ENCODE measurements around the gene ARL15.

ARL15 gene

DNA sequence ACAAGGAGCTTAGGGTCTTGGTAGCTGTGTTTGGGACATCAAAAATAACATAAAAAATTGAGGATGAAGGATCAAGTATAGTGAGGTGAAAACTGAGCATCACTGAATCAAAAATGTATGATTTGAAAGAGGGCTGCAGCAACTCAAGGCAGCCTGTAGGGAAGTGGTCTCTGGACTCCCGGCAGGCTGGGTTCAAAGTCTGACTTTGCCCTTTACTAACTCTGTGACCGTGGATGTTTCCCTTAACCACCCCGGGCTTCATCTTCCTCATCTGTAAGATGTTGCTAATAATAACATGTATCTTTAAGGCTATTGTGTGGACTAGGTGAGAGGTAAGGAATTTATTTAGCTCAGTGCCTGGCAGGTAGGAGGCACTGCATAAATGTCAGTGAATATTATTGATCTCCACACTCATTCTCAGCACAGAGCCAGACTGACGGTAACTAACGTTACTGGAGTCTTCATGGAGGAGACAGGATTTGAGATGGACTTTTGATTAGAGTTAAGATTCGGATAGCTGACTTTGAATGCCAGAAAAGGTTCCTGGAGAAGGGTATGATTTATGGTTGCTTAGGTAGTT lies 382.6 kb downstream of the ARL15 start:
- DNase-seq, result no peak

DNA sequence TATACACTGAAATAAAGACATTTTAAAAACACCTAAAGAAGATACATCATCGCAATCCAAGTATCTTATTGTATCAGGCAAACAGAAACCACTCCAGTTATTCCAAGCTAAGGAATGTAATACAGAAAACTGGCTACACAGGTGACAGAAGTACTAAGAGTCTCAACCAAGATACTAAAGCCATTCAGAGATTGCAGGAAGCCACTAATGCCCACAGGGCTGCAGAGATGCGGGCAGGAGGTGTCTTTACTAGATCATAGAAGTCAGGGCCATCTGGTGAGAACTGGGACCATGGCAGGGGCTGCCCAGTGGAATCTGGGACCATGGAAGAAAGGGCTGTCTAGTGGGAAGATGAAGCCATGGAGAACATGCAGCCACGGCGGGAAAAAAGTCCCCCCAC lies 384.3 kb downstream of the ARL15 start:
- DNase-seq, result no peak

DNA sequence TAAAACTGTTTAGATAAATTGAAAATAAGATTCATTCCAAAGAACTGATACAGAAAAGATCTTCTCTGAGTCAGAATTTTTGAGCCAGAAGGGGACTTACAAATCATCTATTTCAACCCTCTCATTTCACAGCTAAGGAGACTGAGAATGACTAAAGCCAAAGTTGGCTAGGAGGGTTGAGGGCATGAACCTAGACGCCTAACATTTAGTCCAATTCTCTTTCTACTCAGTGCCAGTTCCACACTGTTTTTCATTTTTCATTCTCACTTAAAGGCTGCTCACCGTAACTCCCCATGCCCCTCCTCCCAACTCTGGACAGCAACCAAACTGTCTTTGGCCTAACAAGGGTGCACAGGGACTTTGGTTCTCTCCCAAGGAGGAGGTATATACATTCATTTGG lies 386.0 kb downstream of the ARL15 start:
- no peak for DNase-seq

DNA sequence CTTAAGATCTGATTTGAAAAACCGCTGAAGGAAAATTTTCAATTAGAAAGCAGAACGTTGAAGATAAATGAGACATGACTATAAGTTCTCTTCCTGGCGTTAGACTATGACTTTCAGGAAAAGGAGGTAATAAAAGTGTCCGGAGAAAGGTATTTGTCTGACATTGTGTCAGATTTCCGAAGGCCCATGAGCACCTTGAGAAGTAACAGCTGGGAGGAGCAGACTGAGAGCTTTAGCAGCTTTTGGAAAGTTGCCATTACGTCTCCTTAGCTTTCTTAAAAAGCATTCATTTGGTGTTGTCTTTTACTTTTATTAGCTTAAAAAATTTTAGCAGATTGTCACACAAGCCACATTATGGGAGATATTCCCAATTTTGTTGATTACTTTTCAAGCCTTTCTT lies 386.4 kb downstream of the ARL15 start:
- DNase-seq, result no peak

DNA sequence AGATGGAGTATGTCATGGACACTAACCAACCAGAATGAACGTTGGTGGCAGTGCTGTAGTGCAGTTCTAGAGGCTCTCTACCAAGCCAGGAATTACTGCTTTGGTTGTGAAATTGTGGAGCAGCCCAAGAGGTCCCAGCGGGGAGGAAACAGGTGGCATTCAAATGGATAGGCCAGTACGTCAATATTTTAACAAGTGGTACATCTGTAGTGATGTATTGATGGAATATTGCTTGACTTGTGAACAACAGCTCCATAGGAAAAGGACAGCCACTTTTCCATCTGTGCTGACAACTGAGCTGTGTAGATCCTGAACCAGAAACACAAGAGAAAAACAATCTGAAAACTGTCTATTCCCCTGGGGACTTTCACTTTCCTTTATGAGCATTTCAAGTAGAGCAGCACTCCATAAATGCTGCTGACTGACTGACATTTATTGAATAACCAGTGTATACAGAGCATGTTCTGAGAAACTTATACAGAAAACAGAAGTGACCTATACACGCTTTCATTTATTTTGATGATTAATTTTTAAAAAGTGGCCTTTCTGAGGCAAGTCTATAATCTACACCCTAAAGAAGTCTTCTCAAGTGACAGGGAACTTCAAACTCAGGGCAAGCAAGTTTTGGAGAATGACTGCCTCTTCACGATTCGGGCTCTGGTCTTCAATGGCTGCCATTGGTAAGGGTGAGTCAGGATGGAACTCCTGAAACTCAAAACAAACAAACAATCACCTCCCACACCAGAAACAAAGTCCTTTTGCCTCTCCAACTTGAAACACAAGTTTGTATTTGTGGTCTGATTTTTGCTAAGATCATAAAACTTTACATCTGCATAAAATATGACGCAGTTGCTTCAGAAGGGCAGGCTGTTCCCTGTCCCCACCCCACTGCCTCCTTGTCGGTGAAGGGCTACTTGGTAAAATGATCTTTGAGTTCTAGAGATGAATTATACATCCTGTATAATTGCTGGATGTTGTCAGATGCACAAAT lies 387.6 kb downstream of the ARL15 start:
- DNase-seq, result no peak

DNA sequence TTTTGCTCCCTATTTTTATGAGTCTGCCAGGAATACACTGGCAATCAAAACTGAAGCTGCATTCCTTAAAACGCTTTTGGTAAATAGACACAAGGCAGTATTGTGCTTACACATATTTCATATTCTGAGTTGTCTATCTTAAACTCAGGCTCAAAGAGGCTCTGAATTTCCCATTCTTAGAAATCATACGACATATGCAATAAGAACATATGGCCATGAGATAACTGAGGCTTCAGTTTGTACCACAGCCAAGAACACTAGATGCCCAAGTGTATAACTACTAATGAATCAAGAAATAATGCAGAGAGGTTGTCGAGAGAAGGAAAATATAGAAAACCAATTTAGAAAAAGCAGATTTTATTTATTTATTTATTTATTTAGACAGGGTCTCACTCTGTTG lies 392.5 kb downstream of the ARL15 start:
- DNase-seq, result no peak

DNA sequence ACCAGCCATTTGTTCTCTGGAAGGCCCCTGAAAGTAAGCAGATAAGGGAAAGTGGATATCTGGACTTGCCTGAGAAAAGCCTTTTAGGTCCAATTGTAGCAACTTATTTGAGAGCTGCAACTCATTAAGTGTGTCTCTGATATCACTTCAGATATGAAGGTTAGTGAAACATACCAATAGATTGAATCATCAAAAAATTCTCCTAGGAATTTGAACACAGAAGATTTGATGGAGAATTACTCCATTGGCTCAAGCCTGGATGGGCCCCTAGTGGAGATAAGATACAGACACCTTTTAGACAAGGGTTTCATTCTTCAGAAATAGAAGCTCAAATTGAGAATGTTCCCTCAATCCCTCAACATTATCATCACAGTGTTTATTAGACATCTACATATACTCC lies 393.3 kb downstream of the ARL15 start:
- DNase-seq, result no peak

DNA sequence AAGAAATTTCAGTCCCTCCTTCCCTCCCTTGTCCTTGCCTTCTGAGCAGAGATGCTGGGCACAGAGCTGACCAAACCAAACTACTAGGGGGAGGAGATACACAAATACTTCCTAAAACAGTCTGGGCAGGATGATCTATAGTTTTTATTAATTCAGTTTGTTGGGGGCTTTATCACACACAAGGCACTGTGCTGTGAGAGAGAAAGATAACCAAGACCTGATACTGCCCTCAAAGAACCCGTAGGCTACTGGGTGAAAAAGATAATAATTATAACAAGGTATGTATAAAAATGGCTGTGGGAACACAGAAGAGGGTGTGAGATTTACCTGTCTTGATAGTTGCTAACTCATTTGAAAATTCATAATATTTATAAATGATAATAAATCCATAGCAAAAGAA lies 395.3 kb downstream of the ARL15 start:
- DNase-seq, result no peak

DNA sequence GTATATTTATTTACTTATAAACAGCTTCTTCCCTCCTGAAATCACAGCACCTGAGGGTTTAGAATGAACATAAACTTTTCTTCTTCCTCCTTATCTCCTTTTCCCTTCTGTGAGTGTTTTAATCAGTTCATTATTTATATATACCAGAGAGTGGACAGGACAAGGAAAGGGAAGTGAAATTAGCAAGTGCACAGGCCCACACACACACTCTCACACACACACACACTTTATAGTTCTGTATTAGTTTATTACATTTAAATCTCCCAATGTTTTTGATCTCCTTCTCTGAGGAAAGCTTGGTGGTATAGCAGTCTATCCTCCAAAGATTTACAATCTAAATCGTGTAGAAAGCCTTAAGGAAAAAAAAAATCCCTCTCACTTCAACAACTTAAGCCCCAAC lies 396.4 kb downstream of the ARL15 start:
- no peak for DNase-seq

DNA sequence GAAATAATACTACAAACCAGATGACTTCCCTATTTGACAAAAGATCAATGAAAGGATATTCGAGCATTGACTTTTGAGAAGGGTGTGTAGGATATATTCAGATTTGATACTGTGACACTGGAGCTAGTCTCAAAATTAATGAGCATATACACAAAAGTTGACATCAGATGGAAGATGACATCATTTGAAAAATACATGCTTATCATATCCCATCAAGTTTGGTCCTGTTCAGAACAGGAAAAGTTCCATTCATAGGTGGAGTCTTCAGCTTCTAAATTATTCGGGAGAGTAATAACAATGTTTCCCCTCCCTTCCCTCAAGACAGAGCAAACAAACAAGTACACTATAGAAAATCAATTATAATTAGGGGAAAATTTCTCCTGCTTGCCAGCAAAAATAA lies 401.6 kb downstream of the ARL15 start:
- DNase-seq, result no peak

DNA sequence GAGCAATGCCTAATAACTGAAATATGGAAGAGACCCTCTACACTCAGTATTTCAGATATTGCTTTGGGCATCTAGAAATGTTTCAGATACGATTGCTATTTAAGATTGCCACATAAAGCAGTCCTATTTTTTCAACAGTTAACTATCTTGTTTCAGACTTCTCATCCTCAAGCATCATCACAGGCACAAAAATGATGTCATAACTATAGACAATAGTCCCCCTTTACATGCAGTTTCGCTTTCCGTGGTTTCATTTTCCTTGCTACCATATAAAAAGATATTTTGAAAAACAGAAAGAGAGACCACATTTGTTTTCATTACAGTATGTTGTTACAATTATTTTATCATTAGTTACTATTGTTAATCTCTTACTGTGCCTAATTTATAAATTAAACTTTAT lies 402.5 kb downstream of the ARL15 start:
- no peak for DNase-seq

DNA sequence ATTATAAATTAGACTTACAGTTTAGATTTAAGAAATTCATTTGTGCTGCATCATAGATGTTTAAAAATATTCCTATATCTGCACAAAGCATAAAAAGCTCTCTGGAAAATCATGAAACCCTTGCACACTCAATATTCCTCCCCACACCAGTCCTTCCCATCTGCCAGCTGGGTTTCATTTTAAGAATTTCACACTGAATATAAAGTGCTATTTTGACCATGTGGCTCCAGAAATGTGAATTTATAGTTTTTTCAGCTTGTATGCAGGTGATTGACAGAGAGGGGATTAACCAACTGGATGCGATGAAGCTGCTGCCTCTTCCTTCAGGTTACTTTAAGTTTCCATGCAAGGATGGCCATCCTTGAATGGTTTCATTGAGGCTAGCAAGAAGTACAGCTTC lies 403.6 kb downstream of the ARL15 start:
- DNase-seq, result no peak

DNA sequence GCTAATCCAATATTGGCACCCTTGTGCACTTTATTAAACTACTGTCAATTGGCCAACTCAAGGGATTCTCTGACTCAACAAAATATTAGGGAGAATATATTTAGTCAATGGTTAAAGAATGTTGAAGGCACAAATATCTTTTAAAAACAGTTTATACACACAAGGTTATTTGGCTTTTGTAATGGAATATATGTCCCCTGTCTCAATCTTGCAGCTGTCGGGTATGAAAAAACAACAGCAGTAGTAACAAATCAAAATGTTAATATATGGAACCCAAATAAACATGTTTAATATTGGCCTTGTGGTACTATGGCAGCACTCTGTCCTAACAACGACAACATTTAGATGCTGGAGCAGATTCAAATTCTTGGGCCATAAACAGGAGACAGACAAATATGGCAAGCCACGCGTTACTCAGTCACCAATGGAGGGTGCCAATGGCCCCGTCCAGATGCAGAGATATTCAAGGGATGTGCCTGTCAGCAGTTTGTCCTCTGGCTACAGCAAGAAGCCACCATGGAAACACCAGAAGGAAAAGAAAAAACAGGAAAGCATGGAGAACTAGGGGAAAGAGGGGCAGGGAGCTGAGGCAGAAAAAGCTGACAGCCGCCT lies 408.0 kb downstream of the ARL15 start:
- DNase-seq, result no peak

DNA sequence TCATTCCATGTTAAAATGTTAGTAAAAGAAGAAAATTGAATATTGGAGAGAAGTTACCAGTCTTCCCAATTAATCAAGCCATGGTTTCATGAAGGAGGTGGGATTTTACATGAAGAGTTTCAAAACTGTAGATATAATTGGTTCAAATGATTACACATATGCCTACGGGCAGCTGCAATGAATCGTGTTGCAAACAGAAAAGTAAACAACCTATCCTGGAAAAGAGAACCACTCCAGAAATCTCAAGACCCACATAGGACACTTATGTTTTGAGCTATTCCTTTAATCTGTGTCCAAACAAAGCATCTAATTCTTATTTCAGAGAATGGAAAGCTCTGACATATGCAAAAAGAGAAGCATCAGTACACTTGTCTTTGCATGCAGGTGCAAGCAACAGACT lies 409.7 kb downstream of the ARL15 start:
- DNase-seq, result no peak

DNA sequence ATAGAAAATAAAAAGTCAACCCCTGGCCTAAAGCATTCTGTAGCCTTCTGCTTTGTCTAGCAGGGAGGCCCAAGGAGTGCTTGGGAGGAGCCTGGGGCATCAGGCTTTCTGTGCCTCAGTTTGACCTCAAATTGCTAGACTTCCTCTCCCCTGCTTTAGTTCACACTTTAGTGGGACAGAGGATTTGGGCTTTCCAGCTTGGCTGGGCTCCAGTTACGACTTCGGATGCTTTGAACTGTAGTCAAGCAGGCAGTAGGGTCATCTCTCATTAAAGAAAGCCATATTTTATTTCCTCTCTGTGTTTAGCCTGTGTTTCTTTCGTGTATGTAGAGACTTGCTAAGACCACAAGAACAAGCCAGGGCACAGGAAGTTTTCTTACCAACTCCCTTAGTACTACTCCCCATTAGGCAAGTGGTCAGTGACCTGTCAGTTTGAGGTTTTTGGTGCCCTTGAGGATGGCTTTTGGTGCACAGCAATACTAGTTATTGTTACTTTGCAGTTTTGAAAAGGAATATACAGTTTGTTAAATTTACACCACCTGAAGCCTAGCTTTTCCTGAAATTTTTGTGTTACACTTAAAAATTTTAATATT lies 415.2 kb downstream of the ARL15 start:
- DNase-seq, result no peak

DNA sequence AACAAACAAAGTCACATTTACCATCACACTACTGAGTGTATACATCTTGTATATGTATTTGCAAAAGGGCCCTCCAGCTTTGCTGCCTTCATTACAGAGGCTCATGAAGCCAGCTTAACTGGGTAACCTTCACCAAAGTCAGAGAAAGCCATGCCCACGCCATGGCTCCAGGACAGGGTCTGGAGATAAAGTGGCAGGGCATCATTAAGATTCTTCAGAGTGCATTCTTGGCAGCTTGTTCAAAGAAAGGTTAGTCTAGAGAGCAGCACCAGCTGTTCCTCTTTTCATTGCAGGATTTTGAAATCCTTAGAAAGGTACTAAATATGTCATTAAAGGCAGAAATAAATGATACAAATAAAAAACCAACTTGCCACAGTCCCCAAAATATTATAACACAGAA lies 416.7 kb downstream of the ARL15 start:
- no peak for DNase-seq

DNA sequence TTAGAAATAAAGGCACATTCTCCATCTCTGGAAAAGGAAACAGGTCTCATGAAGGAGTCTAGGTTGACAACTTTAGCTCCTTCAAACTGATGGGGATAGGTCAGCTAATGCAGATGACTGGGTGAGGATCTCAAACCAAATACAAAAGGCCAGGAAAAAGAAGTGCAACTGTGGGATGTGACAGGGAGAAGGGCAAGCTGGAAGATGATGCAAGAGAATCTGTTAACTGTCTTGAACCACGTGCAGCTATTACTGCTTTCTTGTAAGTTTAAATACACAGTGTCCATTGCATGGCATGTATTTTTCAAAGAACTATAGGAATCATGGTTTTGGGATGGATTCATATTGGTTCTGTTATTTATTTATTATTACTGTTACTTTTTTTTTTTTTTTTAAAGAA lies 418.1 kb downstream of the ARL15 start:
- no peak for DNase-seq

DNA sequence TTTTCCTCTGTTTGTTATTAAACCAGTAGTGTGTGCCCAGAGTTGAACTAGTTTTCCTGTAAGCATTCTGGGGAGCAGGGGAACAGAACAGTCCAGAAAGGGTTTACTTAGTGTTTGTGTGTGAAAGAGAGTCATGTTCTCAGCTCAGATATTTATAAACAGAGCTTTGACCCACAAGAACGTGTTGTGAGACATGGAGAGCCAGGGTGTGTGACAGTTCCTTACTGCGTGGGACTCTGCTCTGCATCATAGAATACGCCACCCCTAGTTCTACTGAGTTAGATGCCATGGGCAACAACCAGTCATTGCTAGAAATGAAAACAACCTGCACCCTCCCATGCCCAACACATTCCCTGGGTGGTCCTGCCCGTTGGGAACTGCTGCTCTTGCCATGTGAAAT lies 419.2 kb downstream of the ARL15 start:
- no peak for DNase-seq

DNA sequence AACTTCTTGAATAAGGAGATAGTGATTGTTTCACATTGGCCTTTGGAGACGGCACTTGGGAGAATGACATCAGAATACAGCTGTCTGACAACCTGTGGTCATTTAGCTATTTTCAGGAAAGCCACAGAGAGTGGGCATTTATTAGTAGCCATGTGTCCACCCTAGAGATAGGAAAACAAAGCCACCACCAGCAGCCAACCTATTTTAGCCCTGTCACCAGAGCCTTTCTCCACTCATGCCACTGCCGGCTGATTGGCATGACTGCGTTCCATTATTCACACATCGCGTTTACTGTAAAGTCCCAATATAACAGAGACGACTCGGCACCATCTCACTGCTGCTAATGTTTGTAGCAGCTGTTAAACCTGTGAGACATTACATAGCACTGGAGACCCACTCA lies 419.9 kb downstream of the ARL15 start:
- no peak for DNase-seq

DNA sequence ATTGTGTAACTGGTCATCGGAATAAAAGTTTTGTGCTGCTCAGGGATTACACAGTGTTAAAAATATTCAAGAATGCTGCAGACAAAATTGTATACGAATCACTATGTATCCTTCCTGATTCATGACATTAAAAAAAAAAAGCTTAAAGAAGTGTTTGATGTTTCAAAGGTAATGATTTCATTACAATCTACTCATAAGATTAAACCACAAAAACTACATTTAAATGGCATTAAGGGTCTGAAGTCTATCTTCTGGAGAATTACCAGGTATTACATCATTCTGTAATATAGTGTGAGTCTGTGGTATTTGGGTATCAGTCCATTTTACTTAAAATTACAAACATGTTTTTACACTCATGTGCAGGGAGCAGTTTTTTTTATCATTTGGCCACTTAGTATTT lies 425.5 kb downstream of the ARL15 start:
- no peak for DNase-seq

DNA sequence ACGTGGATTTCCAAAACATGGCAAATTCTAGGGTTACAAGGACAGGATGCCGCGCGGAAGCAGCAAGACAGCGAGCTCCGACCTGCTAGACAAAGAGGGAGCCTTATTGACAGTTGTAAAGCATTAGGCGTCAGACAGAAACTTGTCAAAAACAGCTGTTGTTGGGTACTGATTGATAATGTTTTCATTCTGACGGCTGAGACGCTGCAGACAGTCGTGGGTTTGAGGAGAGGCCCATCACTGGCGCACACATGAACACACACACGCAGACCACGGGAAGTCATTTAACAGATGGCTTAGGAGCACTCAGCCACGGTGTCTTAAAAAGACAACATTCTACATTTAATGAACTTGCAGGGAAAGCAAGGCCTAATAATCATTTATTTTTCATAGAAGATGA lies 426.0 kb downstream of the ARL15 start:
- DNase-seq, result no peak

DNA sequence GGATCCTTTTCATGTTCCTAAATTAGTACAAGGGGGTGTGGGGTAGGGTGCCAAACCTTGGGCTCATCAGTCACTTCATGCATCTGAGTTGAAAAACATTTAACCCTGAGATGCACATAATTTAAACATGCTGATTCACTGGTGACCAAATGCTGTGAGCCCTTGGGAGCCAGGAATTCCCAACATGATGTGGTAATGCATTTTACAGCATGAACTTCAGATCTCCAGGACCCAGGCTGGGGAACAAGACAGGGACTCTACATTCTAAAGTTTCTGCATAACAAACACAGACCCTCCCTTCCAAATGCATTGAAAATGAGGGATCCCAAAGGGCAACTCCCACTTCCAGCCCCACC lies 427.7 kb downstream of the ARL15 start:
- no peak for DNase-seq

DNA sequence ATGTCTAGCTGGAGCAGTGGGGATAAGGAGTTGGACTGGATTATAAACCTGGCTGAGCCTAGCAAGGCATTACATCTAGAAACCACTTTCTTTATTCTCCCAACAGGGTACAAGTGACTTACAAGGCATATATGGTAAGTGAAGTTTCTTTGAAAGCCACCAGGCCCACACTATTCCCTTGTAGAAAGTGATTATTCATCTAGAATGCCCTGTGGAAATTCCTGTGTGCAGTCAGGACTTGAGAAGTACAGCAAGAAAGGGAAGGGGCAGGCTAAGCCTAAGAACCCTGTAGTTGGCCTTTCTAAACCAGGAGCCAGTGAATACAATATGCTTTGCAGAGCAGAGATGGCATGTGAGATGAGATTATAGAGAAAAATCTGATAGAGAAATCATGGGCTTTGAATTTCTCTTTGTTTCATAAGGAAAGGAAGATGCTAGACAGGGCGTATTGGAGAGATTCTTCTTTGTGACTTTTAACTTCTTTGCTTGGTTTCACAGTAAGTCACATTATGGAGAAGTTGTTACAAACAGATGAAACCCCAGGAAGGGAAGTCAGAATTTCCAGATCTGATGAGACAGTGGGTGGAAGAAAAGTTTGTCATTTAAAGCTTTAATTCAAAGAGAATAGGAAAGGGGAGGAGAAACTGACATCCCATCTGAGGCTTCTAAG lies 428.2 kb downstream of the ARL15 start:
- DNase-seq, result no peak

Data from NCI-H1694 treated with DMSO at 0.1 percent for 48 hours (cell line).